Muscle of back (tissue), 11 donors: ENCODE results near the gene TMEM138. TPM values are rescaled to one million over a fixed set of nuclear protein-coding genes. Genes with fewer than 3 reads are reported as not detected.

Experiments used
- DNase-seq, 3 donors: peaks; one replicate each; pipeline versions ENCODE4 v3.0.0 to v3.0.0-alpha.2; 2013
- polyA plus RNA-seq, 10 donors: library from polyadenylated mRNA; unstranded; fragments of 120-200 nt; gene quantifications; one replicate each; pipeline ENCODE4 v1.2.1, GENCODE V29; 2013; ENCODE audit not compliant: insufficient read length in 10 of 10

TMEM138 gene
- polyA plus RNA-seq, 10 donors: 16.1 to 28.6 (median 21.0) TPM

DNA sequence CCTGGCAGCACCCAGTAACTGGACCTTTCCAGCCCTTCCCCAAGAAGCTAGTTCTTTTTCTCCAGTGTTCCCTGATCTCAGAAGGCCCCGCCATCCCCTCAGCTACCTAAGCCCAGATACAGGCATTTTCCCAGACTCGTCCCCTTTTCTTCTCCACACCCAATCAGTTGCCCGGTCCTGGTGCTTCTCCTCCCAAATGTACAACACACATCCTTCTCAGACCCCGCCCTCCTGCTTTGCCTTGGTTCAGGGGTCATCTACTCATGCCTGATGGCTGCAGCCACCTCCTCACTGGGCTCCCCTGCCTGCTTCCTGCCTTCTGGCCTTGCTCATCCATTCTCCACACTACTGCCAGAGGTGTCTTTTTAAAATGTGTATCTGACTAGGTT is 22.7 kb upstream of the TMEM138 start:
- DNase-seq: no peak

DNA sequence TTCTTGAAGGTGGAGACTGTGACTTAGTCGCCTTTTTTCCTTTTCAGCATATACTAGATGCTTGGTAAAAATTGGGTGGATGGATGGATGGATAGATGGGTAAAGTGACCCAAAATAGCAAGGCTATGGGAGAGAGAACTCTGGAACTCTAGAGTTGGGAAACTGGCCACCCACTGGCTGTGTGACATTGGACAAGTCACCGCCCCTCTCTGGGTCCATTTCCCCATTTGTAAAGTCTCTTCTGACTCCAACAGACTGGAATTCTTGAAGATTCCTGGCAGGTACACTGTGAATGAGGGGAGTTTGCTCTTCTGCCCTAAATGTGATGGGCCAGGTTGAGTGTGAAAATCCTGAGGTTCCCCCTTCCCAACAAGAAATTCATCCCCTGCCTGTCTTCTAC is 21.2 kb upstream of the TMEM138 start:
- DNase-seq: no peak

DNA sequence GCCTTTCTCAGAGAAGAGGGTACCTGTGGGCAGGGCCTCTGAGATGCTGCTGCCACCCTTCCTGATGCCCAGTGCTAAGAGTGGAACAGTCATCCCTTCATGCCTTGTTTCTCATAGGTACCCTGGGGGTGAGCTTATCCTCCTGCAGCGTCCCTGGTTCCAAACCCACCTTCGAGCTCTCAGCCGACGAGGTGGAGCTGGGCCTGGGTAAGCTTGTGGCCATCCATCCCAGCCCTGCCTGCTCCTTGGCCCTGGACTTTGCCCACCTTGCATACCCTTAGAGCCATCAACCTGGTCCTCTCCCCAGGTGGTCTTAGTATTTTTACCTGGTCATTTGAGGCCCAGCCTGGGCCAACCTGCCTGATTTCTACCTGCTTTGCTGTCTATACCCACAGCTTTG is 20.5 kb upstream of the TMEM138 start:
- no peak for DNase-seq

DNA sequence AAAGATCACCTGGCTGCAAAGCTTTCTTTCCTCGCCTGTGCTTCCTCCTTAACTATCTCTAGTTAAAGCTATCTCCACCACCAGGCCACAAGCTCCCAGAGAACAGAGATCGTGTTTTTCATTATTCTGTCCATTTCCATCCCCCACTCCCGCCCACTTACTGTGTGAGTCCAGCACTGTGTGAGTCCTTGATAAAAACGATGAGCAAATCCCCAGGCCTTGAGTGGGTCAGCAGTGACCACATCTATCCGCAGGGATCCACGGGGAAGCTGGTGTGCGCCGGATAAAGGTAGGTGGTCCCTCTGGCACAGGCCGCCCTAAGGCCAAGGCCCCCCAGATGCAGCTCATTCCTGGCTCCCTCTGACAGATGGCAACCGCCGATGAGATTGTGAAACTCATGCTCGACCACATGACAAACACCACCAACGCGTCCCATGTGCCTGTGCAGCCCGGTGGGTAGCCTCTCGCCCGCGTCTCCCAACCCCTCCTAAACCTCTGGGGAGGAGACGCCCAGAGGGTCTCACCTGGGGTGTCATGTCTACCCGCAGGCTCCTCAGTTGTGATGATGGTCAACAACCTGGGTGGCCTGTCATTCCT is 19.9 kb upstream of the TMEM138 start:
- DNase-seq: no peak

DNA sequence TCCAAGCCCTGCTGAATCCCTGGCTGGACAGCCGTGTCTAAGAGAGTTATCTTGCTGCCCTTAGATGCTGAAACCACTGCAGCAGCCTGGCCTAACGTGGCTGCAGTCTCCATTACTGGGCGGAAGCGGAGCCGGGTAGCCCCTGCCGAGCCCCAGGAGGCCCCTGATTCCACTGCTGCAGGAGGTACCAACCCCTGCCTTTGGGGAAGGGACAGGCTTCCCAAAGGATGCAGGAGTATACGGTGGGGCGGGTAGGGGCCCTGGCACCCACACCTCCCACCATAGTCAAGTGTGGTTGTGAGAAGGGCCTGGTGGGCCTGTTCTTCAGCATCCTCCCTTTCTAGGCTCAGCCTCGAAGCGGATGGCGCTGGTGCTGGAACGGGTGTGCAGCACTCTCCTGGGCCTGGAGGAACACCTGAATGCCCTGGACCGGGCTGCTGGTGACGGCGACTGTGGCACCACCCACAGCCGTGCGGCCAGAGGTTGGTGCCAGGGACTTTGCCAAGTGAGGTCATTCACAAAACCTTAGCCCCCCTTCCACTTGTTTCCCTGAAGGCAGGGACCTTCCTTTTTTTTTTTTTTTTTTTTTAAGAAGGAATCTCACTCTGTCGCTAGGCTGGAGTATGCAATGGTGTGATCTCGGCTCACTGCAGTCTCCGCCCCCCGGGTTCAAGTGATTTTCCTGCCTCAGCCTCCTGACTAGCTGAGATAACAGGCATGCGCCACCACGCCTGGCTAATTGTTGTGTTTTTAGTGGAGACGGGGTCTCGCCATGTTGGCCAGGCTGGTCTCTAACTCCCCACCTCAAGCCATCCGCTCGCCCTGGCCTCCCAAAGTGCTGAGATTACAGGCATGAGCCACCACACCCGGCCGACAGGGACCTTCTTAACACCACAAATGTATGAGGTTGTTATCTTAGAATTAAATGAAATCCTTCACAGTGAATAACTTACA is 18.1 kb upstream of the TMEM138 start:
- no peak for DNase-seq

DNA sequence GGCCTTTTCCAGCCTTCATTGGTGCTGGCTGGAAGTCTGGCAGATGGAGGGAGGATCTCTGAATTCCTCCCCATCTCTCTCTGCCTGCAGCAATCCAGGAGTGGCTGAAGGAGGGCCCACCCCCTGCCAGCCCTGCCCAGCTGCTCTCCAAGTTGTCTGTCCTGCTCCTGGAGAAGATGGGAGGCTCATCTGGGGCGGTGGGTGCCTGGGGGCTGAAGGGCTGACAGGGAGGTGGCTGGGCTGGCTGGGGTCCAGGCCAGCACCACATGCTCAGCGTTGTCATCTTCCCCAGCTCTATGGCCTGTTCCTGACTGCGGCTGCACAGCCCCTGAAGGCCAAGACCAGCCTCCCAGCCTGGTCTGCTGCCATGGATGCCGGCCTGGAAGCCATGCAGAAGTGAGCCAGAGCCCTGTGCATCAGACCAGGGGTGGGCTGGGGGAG is 17.0 kb upstream of the TMEM138 start:
- peak in 1 of 3 donors; percentile 51 for DNase-seq

DNA sequence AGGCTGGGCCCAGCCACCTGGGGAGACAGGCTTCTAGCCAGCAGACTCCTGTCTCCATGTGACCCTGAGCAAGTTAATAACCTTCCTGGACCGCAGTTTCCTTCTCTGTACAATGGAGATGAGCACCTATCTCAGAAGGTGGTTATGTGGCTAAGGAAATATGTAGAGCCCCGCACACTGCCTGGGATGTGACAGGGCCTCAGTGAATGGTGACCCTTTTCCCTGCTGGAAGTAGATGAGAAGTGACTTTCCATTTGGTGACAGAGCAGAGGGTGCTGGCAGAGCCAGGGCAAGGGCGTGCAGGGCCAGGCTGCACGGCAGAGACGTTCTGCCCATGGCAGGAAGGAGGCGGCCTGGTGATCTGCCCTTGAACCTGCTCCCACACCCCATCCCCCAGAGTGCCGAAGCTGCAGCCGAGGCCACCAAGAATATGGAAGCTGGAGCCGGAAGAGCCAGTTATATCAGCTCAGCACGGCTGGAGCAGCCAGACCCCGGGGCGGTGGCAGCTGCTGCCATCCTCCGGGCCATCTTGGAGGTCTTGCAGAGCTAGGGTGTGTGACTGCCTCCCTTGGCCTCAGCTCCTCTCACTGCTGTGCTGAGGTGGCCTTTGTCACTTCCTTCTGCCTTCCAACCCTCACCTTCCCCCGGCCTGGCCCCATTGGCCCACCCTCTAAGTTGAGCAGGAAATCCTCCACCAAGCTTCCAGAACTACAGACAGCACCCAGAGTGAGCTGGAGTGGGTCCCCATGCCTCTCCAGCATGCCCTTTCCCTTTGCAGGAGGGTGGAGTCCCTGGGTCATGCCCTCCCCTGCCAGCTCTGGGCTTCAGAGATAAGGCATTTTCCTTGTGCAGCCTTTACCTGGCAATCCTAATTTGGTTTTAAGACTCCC is 16.0 kb upstream of the TMEM138 start:
- DNase-seq: no peak

DNA sequence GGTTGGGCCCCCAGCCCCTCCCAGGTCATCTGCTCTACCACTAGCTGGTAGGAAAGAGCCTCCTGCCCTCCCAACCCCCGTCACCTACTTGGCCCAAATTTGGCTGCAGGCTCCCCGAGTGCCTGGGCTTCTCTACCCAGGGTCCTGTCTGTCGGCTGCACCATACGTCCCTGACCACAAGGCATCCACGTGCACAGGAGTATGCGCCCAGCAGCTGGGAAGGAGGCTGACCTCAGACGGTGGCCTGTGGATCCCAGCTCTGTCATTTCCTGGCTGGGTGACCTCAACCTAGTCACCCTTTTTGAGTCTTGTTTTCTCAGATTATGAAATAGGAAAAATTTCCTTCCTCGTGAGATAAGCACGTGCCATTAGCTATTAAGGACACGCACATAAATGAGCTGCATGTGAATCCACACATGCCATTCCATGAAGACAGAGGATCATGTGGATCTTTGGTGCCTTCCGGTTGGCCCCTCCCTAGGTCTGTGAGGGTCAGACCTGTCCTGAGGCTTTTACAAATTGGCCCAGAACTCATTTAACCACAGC is 14.2 kb upstream of the TMEM138 start:
- peak in 1 of 3 donors; percentile 15 for DNase-seq

DNA sequence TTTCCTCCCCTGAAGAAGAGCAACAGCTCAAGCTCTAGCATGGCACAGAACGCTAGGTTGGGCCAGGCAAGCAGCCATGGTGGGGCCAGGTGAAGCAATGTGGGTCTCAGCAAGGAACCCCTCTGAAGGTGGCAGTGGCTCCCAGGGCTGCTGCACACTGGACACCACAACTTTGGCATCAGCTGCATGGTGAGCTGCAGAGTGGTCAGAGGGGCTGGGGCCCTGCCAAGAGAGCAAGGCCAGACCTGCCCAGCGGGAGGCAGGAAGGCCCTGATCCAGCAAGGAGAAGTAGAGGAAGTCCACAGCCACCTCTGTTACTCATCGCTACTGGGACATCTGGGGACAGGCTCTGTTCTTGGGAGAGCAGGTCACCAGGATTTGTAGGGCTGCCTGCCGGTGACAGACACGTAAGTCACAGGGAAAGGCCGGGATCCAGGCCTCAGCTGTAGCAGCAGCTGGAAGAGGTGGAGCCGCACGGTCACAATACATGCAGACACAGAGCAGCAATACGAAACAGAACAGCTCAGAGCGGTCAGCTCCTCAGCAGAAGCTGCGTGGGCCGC is 12.9 kb upstream of the TMEM138 start:
- no peak for DNase-seq

DNA sequence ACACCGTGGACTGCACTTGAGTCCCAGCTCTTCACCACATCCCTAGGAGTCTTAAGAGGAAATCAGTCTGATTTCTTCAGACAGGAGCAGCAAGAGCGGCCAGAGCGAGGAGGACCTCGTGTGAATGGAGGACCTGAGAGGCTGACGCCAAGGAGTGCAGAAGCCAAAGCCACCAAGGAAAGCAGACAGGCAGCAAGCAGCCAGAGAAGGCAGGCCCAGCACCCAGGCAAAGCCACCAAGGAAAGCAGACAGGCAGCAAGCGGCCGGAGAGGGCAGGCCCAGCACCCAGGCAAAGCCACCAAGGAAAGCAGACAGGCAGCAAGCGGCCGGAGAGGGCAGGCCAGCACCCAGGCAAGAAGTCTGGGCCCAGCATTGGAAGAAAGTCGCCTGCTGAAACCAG is 12.3 kb upstream of the TMEM138 start:
- no peak for DNase-seq

DNA sequence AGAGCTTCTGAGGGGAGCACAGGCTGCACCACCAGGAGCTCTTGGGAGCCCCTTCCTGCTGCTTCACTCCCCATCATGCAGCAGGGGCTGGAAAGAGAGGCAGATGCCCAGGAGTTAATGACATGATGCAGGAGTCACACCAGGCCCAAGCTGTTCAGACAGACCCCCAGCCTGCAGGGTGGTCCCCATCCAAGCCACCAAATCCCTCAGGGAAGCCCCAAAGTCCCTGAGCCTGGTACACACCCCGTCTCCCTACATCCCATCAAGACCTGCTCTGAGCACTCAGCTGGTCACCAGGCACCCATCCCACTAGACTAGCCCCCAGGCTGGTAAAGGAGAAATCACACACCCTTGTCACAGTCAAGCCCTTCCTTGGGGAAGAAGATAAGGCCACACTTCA is 11.8 kb upstream of the TMEM138 start:
- no peak for DNase-seq

DNA sequence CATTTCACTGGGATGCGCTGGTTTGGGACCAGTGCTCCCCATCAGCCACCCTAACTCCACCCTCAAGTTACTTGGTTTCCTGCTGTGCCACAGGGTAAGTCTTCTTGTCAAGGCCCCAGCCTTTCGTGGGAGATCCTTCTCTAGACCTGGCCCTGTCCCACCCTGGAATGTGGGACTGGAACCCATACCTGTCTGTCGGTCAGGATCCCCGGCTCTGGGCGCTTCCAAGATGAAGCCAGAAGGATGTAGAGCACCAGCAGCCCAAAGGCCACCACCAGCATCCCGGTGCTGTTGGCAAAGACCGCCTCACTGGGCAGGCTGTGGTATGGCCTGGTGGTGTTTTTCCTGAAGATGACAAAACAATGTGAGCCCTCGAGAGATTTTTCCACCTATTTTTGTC is 11.4 kb upstream of the TMEM138 start:
- DNase-seq: no peak

DNA sequence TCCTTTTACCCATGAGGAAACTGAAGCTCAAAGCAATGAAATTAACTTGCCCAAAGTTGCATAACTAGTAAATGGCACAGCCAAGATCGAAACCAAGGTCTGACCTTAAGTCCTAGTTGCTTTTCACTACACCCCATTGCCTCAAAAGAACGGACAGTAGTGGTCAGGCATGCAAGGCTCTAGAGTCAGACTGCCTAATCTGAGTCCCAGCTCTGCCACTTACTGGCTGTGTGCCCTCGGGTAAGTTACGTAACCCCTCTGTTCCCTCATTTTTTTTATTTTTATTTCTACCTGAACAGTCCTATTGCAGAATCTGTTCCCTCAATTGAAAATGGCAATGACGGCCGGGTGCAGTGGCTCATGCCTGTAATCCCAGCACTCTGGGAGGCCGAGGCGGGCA is 10.1 kb upstream of the TMEM138 start:
- DNase-seq: no peak

DNA sequence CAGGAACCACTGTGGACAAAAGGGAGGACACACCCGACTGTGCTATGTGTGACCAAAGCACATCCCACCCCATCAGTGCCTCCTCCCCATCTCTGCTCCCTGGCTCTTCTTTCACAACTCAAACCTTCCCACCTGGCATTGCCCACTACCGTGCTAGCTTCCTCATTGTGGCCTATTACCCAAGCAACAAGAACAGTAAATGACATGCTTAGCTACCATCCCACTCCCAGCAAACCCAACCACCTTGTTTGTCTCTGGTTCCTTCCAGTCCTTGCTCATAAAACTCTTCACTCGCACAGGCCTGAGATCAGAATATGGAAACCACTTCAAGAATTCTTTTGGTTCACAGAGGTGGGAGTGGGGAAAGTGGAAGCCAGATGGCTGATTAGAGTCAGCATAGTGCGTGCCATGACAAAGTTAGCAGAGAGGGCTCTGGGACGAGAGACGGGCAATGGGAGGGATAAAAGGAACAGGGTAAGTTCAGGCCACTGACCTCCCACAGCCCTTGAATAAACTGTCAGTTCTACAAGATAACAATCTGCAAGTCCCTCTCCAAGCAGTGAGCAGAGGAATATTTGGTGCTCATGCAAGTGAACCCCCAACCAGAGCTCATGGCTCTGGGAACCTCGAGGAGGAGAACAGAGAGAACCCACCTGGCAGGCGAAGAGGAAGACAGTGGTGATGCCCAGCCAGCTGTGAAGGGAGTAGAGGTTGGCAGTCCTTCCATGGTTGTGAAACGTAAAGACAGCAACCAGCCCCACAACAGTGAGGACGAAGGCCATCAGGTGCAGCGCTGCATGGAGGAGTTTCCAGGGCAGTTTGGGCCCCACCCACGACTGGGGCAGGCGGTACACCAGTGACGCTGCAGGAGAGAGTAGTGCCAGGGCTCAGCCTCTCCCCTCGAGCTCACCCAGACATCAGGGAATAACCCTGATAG is 8.8 kb upstream of the TMEM138 start:
- no peak for DNase-seq

DNA sequence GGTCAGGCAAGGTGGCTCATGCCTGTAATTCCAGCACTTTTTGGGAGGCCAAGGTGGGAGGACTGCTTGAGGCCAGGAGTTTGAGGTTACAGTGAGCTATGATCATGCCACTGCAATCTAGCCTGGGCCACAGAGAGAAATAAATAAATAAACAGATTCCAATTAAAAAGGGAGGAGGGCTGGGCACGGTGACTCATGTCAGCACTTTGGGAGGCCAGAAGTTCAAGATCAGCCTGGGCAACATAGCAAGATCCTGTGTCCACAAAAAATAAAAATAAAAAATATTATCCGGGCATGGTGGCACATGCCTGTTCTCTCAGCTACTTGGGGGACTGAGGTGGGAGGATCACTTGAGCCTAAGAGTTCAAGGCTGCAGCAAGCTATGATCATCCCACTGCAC is 8.0 kb upstream of the TMEM138 start:
- no peak for DNase-seq

DNA sequence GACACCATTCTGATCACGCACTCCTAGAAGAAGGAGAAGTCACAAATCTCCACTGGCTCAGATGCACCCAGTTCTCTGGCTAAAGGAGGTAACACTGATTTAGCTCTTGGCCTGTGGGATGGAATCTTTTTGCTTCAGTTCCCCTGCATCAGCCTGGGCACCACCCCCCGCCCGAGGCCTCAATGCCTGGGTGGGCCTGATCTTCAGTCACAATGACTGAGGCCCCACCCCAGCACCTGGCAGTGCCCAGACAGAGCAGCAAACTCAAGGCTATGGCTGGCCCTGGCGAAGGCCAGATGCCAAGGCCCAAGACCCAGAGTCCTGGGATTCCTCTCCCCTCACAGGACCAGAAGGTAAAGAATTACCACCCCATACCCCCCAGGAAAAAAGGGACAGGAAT is 5.5 kb upstream of the TMEM138 start:
- DNase-seq: no peak

DNA sequence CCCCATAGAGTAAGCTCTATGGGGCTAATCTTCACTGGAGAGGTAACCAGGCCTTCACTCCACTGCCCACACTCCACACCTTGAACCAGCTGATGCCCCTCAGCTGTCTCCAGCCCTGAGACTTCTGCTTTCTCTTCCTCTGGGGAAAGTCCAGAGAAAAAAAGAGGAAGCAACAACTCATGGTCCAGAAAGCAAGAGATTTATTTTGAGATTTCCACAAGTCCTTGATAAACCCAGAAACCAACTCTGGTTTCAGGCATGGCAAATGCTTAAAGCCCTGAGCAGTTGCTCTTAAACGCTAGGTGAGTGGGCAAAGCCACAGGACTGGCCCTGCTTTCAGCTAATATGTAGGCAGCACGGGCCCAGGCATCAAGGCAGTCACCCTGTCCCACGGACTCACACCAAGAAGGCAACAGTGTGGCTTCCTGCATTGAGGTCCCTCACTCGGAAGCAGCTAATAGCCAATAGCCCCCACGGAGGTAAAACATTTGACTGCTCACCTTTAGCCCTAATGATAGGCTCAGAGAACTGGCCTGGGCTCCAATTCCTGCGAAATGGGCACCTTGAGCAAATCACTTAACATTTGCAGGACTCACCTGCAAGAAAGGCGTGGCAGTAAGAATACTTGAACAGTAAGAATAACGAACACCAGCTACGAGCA is 4.8 kb upstream of the TMEM138 start:
- DNase-seq: no peak

DNA sequence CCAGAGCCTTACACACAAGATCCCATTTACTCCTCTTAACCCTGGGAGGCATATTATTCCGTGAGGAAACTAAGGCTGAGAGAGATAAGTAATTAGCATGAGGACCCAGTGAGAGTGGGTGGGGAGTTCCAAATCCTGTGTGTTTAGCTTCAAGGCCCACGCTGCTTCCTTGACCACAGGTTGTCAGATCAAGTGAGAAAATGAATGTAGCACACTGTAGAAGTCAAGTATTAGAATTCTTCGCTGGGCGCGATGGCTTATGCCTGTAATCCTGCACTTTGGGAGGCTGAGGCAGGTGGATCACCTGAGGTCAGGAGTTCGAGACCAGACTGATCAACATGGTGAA is 4.3 kb upstream of the TMEM138 start:
- no peak for DNase-seq

DNA sequence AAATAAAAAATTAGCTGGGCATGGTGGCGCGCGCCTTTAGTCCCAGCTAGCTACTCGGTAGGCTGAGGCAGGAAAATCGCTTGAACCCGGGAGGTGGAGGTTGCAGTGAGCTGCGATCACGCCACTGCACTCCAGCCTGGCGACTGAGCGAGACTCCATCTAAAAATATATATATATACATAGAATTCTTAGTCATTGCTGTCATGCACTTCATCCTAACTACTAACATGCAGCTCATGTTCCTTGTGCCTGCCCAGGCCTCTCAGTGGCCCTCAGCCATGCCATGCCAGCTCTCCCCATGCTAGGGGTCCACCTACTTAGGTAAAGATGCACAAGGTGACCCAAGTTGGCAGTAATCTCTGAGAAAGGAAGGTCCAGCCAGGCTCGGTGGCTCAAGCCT is 3.6 kb upstream of the TMEM138 start:
- no peak for DNase-seq

DNA sequence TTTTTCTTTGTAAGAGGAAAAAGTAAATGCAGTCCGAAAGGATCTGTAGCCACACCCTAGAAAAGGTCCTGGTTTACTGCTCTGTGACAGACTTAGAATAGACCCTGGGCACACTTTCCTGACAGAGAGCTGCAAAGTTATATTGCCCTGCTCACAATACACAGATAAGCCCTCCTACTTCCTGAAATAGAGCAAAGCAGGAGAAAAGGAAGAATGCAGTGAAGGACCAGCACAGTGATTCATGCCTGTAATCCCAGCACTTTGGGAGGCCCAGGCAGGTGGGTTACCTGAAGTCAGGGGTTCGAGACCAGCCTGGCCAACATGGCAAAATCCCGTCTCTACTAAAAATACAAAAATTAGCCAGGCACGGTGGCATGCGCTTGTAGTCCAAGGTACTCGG is 2.7 kb upstream of the TMEM138 start:
- no peak for DNase-seq
